ENCODE results near the gene RAB4B.

RAB4B gene

DNA sequence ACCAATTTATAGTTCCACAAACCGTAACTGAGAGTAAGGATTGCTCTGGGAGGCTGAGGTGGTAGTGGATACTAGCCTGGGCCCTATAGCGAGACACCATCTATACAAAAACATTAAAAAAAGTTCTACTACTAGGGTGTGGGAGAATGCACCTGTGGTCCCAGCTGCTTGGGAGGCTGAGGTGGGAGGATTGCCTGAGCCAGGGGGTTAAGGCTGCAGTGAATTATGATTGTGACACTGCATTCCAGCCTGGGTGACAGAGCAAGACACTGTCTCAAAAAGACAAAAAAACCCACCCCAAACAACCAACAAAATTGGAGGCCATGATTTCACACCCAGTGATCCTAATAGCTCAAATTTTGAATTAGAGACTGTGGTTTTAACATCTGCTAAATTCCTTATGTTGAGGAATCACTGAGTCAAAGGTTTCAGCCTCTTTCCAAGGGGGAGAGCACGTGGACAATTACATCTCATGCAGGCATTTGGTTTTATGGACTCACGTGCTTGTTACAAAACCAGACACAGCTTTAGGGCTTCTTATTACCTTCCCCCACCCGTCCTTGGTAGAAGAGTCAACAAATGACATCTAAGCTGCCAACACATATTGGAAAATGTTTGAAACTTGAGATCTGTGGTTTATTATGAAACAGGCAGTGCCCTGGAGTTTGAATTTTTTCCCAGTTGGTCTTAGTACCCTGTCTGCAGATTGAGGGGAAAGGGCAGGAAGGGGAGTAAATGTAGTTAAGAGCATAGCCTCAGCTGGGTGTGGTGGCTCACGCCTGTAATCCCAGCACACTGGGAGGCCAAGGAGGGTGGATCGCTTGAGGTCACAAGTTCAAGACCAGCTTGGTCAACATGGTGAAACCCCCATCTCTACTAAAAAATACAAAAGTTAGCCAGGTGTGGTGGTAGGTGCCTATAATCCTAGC is 53.7 kb downstream of the RAB4B start (continued):
- TF ChIP-seq ZNF426 (tag by site-specific recombination; IDR thresholded peaks at IDR 0.05) = no peak
- TF ChIP-seq ZNF37A (tag by site-specific recombination; IDR thresholded peaks at IDR 0.05) = no peak
- TF ChIP-seq ZBTB7A (tag by site-specific recombination; IDR thresholded peaks at IDR 0.05; ENCODE audit: low read depth) = no peak
- TF ChIP-seq ZNF768 (tag by site-specific recombination; IDR thresholded peaks at IDR 0.05) = no peak
- TF ChIP-seq, protein P1, sequence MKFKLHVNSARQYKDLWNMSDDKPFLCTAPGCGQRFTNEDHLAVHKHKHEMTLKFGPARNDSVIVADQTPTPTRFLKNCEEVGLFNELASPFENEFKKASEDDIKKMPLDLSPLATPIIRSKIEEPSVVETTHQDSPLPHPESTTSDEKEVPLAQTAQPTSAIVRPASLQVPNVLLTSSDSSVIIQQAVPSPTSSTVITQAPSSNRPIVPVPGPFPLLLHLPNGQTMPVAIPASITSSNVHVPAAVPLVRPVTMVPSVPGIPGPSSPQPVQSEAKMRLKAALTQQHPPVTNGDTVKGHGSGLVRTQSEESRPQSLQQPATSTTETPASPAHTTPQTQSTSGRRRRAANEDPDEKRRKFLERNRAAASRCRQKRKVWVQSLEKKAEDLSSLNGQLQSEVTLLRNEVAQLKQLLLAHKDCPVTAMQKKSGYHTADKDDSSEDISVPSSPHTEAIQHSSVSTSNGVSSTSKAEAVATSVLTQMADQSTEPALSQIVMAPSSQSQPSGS (tag by site-specific recombination; IDR thresholded peaks at IDR 0.05; ENCODE audit: low read depth) = peak; percentile 92
- TF ChIP-seq SALL2 (tag by site-specific recombination; IDR thresholded peaks at IDR 0.05; ENCODE audit: borderline replicate concordance) = no peak
- TF ChIP-seq, protein P2, sequence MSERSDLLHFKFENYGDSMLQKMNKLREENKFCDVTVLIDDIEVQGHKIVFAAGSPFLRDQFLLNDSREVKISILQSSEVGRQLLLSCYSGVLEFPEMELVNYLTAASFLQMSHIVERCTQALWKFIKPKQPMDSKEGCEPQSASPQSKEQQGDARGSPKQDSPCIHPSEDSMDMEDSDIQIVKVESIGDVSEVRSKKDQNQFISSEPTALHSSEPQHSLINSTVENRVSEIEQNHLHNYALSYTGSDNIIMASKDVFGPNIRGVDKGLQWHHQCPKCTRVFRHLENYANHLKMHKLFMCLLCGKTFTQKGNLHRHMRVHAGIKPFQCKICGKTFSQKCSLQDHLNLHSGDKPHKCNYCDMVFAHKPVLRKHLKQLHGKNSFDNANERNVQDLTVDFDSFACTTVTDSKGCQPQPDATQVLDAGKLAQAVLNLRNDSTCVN (tag by site-specific recombination; optimal IDR thresholded peaks at IDR 0.05) = peak; percentile 30
- TF ChIP-seq ZNF302 (tag by site-specific recombination; IDR thresholded peaks at IDR 0.05; ENCODE audit: low read depth) = no peak
- no peak for TF ChIP-seq ZNF274 (IDR thresholded peaks at IDR 0.05; ENCODE audit: low read length)
- TF ChIP-seq ZNF274 (tag by site-specific recombination; IDR thresholded peaks at IDR 0.05; ENCODE audit: borderline replicate concordance) = no peak
- no peak; the same call in 1 of the 2 replicates for TF ChIP-seq ZNF660 (tag by site-specific recombination; IDR thresholded peaks at IDR 0.05)
- TF ChIP-seq ZNF558 (tag by site-specific recombination; IDR thresholded peaks at IDR 0.05) = peak; percentile 89
- TF ChIP-seq, protein P3, sequence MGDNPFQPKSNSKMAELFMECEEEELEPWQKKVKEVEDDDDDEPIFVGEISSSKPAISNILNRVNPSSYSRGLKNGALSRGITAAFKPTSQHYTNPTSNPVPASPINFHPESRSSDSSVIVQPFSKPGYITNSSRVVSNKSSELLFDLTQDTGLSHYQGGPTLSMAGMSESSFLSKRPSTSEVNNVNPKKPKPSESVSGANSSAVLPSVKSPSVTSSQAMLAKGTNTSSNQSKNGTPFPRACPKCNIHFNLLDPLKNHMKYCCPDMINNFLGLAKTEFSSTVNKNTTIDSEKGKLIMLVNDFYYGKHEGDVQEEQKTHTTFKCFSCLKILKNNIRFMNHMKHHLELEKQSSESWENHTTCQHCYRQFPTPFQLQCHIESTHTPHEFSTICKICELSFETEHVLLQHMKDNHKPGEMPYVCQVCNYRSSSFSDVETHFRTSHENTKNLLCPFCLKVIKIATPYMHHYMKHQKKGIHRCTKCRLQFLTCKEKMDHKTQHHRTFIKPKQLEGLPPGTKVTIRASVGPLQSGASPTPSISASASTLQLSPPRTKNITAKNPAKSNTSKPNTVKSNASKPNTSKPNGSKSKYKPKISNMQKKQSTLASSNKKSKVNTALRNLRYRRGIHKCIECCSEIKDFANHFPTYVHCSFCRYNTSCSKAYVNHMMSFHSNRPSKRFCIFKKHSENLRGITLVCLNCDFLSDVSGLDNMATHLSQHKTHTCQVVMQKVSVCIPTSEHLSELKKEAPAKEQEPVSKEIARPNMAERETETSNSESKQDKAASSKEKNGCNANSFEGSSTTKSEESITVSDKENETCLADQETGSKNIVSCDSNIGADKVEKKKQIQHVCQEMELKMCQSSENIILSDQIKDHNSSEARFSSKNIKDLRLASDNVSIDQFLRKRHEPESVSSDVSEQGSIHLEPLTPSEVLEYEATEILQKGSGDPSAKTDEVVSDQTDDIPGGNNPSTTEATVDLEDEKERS (tag by site-specific recombination; IDR thresholded peaks at IDR 0.05) = peak; percentile 97
- peak; percentile 65 for TF ChIP-seq ZFHX2 (tag by site-specific recombination; conservative IDR thresholded peaks at IDR 0.05)
- TF ChIP-seq, protein P4, sequence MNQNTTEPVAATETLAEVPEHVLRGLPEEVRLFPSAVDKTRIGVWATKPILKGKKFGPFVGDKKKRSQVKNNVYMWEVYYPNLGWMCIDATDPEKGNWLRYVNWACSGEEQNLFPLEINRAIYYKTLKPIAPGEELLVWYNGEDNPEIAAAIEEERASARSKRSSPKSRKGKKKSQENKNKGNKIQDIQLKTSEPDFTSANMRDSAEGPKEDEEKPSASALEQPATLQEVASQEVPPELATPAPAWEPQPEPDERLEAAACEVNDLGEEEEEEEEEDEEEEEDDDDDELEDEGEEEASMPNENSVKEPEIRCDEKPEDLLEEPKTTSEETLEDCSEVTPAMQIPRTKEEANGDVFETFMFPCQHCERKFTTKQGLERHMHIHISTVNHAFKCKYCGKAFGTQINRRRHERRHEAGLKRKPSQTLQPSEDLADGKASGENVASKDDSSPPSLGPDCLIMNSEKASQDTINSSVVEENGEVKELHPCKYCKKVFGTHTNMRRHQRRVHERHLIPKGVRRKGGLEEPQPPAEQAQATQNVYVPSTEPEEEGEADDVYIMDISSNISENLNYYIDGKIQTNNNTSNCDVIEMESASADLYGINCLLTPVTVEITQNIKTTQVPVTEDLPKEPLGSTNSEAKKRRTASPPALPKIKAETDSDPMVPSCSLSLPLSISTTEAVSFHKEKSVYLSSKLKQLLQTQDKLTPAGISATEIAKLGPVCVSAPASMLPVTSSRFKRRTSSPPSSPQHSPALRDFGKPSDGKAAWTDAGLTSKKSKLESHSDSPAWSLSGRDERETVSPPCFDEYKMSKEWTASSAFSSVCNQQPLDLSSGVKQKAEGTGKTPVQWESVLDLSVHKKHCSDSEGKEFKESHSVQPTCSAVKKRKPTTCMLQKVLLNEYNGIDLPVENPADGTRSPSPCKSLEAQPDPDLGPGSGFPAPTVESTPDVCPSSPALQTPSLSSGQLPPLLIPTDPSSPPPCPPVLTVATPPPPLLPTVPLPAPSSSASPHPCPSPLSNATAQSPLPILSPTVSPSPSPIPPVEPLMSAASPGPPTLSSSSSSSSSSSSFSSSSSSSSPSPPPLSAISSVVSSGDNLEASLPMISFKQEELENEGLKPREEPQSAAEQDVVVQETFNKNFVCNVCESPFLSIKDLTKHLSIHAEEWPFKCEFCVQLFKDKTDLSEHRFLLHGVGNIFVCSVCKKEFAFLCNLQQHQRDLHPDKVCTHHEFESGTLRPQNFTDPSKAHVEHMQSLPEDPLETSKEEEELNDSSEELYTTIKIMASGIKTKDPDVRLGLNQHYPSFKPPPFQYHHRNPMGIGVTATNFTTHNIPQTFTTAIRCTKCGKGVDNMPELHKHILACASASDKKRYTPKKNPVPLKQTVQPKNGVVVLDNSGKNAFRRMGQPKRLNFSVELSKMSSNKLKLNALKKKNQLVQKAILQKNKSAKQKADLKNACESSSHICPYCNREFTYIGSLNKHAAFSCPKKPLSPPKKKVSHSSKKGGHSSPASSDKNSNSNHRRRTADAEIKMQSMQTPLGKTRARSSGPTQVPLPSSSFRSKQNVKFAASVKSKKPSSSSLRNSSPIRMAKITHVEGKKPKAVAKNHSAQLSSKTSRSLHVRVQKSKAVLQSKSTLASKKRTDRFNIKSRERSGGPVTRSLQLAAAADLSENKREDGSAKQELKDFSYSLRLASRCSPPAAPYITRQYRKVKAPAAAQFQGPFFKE (tag by site-specific recombination; IDR thresholded peaks at IDR 0.05; ENCODE audit: borderline replicate concordance) = no peak
- TF ChIP-seq ZSCAN23 (tag by site-specific recombination; IDR thresholded peaks at IDR 0.05) = peak; percentile 92
- peak; percentile 91 for TF ChIP-seq ZNF394 (tag by site-specific recombination; IDR thresholded peaks at IDR 0.05; ENCODE audit: borderline replicate concordance)
- TF ChIP-seq SCRT1 (tag by site-specific recombination; IDR thresholded peaks at IDR 0.05; ENCODE audit: borderline replicate concordance) = peak; percentile 81; the same call in 1 of the 2 replicates
- TF ChIP-seq ZNF514 (tag by site-specific recombination; IDR thresholded peaks at IDR 0.05) = no peak
- no peak for TF ChIP-seq ZNF175 (tag by site-specific recombination; IDR thresholded peaks at IDR 0.05)
- no peak for TF ChIP-seq ZNF585B (tag by site-specific recombination; IDR thresholded peaks at IDR 0.05)
- TF ChIP-seq ZNF473 (tag by site-specific recombination; IDR thresholded peaks at IDR 0.05) = no peak
- TF ChIP-seq ZNF416 (tag by site-specific recombination; IDR thresholded peaks at IDR 0.05) = 0 out of 2 replicates have a peak, but pooled peaks have one; percentile 67
- peak; percentile 91 for TF ChIP-seq ZBTB21 (tag by site-specific recombination; IDR thresholded peaks at IDR 0.05)
- 0 out of 2 replicates have a peak, but pooled peaks have one; percentile 66 for TF ChIP-seq KLF9 (tag by site-specific recombination; IDR thresholded peaks at IDR 0.05; ENCODE audit: low read depth)
- no peak; the same call in 1 of the 2 replicates for TF ChIP-seq ZNF157 (tag by site-specific recombination; IDR thresholded peaks at IDR 0.05)
- no peak for TF ChIP-seq ZNF785 (tag by site-specific recombination; IDR thresholded peaks at IDR 0.05)
- peak; percentile 99 for TF ChIP-seq MZF1 (tag by site-specific recombination; IDR thresholded peaks at IDR 0.05; ENCODE audit: borderline replicate concordance)
